Coronary artery (tissue), 2 donors: Measurements from ENCODE around the gene USP31.
A peak's percentile ranks its signal among the peaks of the same experiment; 100 is the strongest.

Source experiments
- DNase-seq: peaks from one replicate; pipeline ENCODE4 v3.0.0-alpha.2; 2017; ENCODE audit warnings: low spot score
- H3K27ac ChIP-seq, 2 donors: fragments of 200-600 bp; sonication (generic); one replicate each; pipeline ENCODE4 v1.5.1; 2016 to 2019
- H3K4me3 ChIP-seq: fragments of 200-600 bp; sonication (generic); 2 replicates; pipeline ENCODE4 v1.5.1; 2016; ENCODE audit warnings: mild to moderate bottlenecking, moderate library complexity
- TF ChIP-seq, protein P1 (sequence below): fragments of 200-600 bp; sonication (generic); IDR thresholded peaks from one replicate; pipeline ENCODE4 v1.5.1; 2019; ENCODE audit warnings: antibody characterized with exemption

The USP31 gene

DNA sequence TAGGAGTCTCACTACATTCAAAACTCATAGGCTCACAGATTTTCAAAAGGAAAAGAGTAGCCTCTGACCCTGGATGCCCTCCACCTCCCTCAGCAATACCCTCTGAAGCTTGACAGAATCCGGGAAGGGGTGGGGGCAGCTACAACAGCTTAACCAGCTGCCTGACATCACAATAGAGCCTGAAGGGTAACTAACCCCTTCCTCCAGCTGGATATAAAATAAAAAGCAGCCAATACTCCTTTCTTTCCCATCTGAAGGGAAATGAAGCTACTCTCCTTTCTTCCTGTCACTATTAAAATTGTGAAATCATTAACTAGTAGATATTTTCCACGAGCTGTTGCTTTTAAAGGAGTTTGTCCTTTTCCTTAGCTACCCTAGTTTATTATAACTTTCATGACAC is 24.0 kb downstream of the USP31 start:
- no peak for DNase-seq
- H3K27ac ChIP-seq = no peak overlapping the region
- no peak overlapping the region for H3K4me3 ChIP-seq
- TF ChIP-seq, protein P1, sequence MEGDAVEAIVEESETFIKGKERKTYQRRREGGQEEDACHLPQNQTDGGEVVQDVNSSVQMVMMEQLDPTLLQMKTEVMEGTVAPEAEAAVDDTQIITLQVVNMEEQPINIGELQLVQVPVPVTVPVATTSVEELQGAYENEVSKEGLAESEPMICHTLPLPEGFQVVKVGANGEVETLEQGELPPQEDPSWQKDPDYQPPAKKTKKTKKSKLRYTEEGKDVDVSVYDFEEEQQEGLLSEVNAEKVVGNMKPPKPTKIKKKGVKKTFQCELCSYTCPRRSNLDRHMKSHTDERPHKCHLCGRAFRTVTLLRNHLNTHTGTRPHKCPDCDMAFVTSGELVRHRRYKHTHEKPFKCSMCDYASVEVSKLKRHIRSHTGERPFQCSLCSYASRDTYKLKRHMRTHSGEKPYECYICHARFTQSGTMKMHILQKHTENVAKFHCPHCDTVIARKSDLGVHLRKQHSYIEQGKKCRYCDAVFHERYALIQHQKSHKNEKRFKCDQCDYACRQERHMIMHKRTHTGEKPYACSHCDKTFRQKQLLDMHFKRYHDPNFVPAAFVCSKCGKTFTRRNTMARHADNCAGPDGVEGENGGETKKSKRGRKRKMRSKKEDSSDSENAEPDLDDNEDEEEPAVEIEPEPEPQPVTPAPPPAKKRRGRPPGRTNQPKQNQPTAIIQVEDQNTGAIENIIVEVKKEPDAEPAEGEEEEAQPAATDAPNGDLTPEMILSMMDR = no peak

DNA sequence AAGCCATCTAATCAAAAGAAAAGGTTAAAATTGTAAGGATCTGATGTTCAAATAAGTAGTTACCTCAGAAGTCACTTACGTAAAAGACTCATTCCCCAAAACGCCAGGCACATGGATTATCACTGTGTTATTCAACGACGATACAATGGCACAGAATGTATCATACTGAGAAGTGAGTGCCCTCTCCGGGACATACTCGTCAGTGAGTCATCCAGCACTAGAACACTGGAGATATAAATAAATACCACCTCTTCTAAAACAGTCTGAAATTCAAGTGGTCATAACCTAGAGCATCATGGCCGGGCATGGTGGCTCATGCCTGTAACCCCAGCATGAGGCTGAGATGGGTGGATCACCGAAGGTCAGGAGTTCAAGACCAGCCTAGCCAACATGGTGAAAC is 24.9 kb downstream of the USP31 start:
- no peak for DNase-seq
- TF ChIP-seq, protein P1 = no peak
- H3K4me3 ChIP-seq = no peak overlapping the region
- no peak overlapping the region for H3K27ac ChIP-seq

DNA sequence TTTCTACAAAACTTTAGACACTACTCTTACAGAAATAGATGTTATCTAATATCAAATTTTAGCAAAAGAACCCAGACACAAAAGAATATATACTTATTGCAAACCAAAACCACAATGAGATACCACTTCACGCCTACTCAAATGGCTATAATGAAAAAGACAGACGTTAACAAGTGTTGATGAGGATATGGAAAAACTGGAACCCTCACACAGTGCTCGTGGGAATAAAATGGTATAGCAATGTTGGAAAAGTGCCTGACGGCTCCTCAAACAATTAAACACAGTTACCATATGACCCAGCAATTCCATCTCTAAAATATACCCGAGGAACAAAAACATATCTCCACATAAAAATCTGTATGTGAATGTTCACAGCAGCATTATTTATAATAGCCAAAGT is 27.1 kb downstream of the USP31 start:
- no peak for DNase-seq
- Histone ChIP-seq H3K4me3 (no peak overlapping the region), H3K27ac (no peak overlapping the region)
- TF ChIP-seq, protein P1 = no peak

DNA sequence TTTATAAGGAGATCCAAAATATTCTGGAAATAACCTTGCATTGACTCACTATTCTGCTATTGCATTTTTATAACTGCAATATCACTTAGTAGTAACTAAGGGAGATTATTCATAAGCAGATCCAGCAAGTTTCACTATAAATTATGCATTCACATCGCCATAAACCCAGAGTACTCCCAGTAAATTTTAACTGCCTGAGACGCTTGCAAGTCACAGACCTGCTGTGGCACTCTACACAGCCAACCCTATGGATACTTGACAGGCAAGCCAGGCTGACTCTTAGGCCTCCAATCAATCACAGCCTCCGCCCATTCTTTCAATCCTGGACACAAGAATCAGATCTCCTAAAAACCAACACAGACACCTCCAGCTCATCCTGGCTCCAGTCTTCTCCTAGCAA is 28.2 kb downstream of the USP31 start:
- TF ChIP-seq, protein P1 = no peak
- no peak for DNase-seq
- H3K4me3 ChIP-seq = no peak overlapping the region
- H3K27ac ChIP-seq = peak overlapping the region; percentile 19 to 60

DNA sequence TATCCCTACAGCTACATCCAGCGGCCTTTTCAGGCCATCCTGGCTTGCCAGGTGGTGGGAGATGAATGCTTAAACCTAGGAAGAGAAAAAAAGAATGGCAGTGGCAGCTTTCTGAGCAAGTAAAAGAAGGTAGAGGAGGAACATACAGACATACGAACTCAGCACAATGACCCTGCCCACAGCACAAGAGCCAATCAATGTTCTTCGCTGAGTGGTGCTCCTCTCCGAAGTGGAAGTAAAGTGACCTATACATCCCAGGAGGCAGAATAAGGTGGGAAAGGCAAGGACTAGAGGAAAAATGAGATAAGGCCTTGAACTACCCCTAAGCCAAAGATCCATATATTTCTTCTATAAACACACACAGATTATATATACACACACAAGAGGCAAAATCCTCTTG is 28.7 kb downstream of the USP31 start:
- peak overlapping the region; percentile 5 for H3K4me3 ChIP-seq
- TF ChIP-seq, protein P1 = no peak
- no peak for DNase-seq
- H3K27ac ChIP-seq = peak overlapping the region; percentile 19 to 60

DNA sequence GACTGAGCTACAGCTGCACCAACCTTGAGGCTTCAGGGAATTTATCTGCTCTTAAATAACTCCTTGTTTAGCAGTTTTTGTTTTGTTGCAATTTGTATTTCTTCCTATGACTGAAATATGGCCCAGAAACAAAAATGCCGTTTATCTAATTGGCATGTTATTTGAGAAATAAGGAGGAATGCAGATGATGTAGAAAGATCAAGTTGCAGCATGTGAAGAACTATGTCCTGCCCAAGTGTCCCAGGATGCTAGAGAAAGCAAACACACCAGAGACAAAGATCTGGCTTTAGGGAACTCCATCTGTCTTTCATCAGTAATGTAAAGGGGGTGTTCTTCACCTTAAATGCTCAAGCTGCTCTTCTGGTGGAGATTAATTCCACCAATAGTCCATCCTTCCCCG is 29.7 kb downstream of the USP31 start:
- peak overlapping the region; percentile 22 to 43 for H3K27ac ChIP-seq
- DNase-seq = no peak

More for the DNA sequence above, 29.7 kb downstream of the USP31 start:
- H3K4me3 ChIP-seq = no peak overlapping the region
- TF ChIP-seq, protein P1 = no peak
